IPS-18c (cell line): Measurements from ENCODE around the gene CPM.
"Not testable (repeated sequence)": the region's sequence is repeated elsewhere in the genome, so short reads cannot be mapped to it uniquely, and the experiment has no call there.

Experiments used
- H3K4me3 ChIP-seq: 2 replicates; pipeline ENCODE4 v1.7.0; 2013; ENCODE audit warnings: low read depth, mild to moderate bottlenecking, low read length, moderate library complexity; ENCODE audit not compliant: insufficient read depth
- H3K9me3 ChIP-seq: one replicate; pipeline ENCODE4 v1.6.1; 2013; ENCODE audit warnings: mild to moderate bottlenecking, low read length, moderate library complexity; ENCODE audit not compliant: control insufficient read depth, insufficient read depth

CPM gene

GRCh38 chr12:68831751-68832503 lies 101.0 kb downstream of the CPM start:
- Histone ChIP-seq H3K4me3 (no peak overlapping the region), H3K9me3 (no peaks in the 10 kb centered on the region)

DNA sequence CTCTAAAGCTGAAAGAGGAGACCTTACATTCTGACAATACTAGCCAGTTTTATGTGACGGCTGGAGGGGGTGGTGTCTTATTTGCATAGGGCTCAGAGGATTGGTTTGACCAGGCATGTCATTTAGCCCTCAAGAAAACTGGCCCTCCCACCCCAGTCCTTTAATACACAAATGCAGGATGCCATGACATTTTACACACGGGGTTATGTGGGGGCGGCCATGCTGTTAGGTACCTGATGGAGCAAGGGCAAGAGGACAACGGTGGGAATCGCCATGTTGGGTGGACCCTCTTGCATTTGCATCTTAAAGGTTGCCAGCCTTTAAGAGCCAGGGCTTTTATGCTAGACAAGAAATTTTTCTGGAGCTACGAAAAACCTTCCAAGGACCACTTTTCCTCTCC lies 101.7 kb downstream of the CPM start:
- H3K4me3 ChIP-seq: no peak overlapping the region
- no peaks in the 10 kb centered on the region for H3K9me3 ChIP-seq

DNA sequence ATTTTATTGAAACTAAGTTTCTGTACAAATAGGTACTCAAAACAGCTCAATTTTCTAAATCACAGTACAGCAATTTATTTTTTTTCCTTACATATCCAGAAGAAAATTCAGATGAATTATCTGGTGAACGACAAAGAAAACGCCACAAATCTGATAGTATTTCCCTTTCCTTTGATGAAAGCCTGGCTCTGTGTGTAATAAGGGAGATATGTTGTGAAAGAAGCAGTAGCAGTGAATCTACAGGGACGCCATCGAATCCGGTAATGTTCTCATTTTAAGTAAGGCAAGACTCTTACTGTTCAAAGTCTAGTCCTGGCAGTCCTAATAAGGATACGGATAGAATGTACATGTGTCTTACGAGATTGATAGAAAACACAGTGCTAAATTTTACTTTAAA lies 104.3 kb downstream of the CPM start:
- Histone ChIP-seq H3K4me3 (no peak overlapping the region), H3K9me3 (no peaks in the 10 kb centered on the region)

DNA sequence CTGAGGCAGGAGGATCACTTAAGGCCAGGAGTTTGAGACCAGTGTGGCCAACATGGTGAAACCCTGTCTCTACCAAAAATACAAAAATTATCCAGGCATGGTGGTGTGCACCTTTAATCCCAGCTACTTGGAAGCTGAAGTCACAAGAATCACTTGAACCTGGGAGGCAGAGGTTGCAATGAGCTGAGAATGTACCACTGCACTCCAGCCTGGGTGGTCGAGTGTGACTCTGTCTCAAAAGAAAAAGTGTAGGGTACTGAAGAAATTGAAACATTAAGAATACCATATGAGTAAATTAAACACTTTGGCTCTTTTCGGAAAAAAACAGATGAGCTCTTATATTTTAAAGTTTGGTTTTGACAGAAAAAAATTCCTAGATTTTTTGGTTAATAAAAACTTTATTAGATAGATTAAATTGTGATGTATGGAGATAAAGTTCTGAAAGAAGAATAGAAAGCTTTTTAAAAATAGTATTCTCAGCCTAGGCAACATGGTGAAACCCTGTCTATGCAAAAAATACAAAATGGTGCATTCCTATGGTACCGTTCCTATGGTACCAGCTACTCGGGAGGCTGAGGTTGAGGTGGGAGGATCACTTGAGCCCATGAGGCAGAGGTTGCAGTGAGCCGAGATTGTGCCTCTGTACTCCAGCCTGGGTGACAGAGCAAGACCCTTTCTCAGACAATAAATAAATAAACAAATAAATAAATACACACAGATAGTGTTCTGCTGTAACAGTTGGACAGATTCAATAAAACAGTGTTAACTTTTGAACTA lies 104.9 kb downstream of the CPM start:
- H3K9me3 ChIP-seq: no peaks in the 10 kb centered on the region
- no peak overlapping the region for H3K4me3 ChIP-seq

DNA sequence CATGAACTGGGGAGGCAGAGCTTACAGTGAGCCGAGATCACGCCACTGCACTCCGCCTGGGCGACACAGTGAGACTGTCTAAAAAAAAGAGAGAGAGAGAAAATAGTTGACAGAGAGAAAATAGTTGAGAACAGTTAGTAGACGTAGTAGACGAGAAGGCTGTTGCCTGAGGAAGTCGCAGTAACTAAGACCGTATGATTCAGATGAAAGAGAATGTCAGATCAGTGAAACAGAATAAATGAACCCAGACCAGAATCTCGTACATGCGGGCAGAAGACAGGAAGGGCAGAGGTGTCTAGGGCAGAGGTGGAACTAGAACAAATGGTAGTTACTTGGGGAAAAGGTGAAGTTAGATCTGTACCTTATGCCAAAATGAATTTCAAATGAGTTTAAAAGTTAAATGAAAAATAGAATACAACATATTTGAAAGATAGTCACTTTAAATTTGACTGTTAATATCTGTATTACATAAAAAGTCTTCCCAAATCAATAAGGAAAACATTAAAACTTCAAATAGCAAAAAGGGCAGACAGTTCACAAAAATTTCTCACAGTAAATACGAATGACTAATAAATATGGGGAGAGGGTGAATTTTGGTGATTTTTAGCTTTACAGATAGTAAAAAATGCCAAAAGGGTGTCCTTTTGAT lies 107.3 kb downstream of the CPM start:
- no peak overlapping the region for H3K4me3 ChIP-seq
- no peaks in the 10 kb centered on the region for H3K9me3 ChIP-seq

DNA sequence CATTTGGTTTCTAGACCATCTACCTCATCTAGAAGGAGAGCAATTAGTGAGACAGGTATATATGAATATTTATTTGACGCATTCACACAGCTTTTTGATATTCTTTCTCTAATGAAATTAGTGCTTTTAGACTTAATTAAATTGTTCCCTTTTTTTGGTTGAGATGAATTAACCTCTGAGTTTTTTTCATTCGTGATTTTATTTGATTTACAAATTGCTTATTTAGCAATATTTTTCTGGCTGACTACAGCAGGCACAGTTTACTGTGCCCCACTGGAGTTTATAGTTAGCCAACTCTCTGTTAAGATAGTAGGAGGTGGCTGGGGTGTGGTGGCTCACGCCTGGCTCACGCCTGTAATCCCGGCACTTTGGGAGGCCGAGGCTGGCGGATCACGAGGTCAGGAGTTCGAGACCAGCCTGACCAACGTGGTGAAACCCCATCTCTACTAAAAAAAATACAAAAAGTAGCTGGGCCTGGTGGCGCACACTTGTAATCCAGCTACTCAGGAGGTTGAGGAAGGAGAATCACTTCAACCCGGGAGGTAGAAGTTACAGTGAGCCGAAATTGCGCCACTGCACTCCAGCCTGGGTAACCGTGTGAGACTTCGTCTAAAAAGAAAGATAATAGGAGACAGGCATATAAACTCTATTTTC lies 108.2 kb downstream of the CPM start:
- Histone ChIP-seq H3K4me3 (no peak overlapping the region), H3K9me3 (no peaks in the 10 kb centered on the region)

GRCh38 chr12:68824131-68824530 lies 108.8 kb downstream of the CPM start:
- no peaks in the 10 kb centered on the region for H3K9me3 ChIP-seq
- no peak overlapping the region for H3K4me3 ChIP-seq

DNA sequence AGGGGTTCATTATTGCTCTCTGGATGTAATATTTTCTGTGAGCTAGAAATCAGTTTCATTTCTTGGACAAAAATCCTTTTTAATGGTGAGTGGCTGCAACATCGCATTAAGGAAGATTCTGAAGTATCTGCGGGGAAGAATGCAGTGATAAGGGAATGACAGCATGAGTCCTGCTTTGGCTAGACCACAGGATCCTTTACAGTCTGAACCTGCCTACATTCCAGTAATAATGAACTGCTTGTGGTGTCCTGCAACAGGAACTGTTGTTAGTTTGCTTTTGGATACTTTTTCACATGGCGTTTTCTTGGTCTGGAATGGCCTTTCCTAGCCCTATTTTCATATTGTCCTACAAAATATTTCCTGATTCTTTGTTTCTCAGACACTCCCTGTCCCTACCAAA lies 109.3 kb downstream of the CPM start:
- no peaks in the 10 kb centered on the region for H3K9me3 ChIP-seq
- no peak overlapping the region for H3K4me3 ChIP-seq

GRCh38 chr12:68821357-68822188 lies 111.4 kb downstream of the CPM start:
- no peaks in the 10 kb centered on the region for H3K9me3 ChIP-seq
- no peak overlapping the region for H3K4me3 ChIP-seq

GRCh38 chr12:68819481-68819880 lies 113.5 kb downstream of the CPM start:
- not testable (repeated sequence) for H3K9me3 ChIP-seq, H3K4me3 ChIP-seq

GRCh38 chr12:68815928-68816800 lies 116.8 kb downstream of the CPM start:
- Histone ChIP-seq H3K4me3 (no peak overlapping the region), H3K9me3 (no peaks in the 10 kb centered on the region)

DNA sequence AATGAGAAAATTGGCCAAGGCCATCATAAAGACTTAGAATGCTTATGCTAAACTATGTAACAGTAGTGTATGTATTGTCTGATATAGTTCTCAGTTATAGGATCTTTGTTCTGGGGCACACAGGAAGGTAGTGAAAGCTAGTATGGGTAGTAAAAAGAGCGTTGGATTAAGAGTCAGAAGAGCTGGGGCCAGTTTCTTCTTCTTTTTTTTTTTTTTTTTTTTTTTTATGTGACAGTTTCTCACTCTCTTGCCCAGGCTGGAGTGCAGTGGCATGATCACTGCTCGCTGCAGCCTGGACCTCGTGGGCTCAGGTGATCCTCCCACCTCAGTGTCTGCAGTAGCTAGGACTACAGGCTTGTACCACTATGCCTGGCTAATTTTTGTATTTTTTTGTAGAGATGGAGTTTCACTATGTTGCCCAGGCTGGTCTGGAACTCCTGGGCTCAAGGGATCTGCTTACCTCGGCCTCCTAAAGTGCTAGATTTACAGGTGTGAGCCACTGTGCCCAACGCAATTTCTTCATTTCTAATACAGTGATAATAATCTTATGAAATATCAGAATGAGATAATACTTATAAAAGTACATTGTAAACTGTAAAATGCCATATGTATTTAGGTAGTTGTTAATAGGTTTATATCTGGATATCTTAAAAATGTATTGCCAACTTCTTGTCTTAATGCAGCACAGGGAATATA lies 117.6 kb downstream of the CPM start:
- Histone ChIP-seq H3K4me3 (no peak overlapping the region), H3K9me3 (no peaks in the 10 kb centered on the region)

DNA sequence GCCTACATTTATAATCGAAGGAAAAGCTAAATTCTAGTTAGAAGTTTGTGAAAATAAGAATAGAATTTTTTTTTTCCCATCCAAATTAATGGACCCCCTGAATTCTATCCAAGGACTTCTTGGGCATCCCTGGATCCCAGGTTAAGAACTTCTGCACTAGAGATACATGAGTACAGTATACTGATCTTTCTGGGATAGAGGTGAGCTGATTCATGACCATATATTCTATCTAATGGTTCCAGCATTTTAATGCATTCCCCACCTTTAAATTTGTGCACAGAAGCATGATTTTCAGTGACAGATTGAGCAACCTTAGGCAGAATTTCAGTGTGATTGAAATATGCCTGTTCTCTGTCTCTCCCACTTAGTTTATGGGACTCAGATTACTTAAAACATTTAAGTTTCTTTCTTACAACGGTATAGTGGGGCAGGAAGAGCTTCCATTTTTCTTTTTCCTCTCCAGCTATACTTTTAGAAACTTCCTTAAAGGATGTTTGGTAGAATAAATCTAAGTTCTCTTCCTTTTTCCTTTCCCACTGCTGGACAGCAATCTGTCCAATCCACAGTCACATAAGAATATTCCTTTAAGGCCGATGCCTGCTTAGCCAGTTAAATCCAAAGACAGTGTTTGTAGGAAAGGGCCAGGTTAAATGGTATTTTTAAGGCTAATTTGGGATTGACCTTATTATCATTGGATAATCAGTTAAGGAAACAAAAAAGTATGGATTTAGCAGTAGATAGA lies 118.3 kb downstream of the CPM start:
- H3K4me3 ChIP-seq: no peak overlapping the region
- H3K9me3 ChIP-seq: no peaks in the 10 kb centered on the region

DNA sequence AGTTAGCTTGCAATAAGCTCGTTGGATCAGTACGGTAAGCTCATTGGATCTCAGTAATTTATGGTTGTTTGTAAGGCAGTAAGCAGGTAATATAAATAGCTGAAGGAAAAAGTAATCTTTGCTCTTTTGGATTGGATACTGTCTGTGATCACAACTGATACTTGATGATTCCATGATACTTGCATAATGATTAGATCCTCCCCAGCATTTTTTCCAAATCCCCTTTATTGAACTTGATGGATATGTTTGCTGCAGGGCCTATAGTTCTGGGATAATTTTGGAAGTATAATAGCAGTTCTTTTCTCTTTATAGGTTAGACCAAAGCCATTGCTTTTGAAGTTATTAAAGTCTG lies 119.8 kb downstream of the CPM start:
- Histone ChIP-seq H3K9me3 (no peaks in the 10 kb centered on the region), H3K4me3 (no peak overlapping the region)

GRCh38 chr12:68812553-68813241 lies 120.3 kb downstream of the CPM start:
- no peak overlapping the region for H3K4me3 ChIP-seq
- H3K9me3 ChIP-seq: no peaks in the 10 kb centered on the region
